Transverse colon (tissue), 4 donors: ENCODE results near the gene MDN1.

Experiments used
- POLR2A ChIP-seq: fragments of 450-650 bp; IDR thresholded peaks from one replicate; pipeline ENCODE4 v1.6.1; 2016; ENCODE audit warnings: antibody characterized with exemption, mild to moderate bottlenecking, moderate library complexity
- POLR2AphosphoS5 ChIP-seq, 3 donors: sonication (generic); formaldehyde crosslinking; IDR thresholded peaks; one replicate each; pipeline ENCODE4 v1.6.1; 2016; ENCODE audit warnings: antibody characterized with exemption in 3 of 3
- TF ChIP-seq, protein P1 (sequence below), 5 experiments: fragments of 200-600 bp in 3 of 5; fragments of 450-650 bp in 2 of 5; sonication (generic) in 3 of 5; IDR thresholded peaks; 1 replicate in 2 of 5; 2 replicates in 3 of 5; pipeline ENCODE4 v1.5.1; 2016 to 2017; ENCODE audit warnings: antibody characterized with exemption in 5 of 5, inconsistent platforms in 3 of 5, mild to moderate bottlenecking in 2 of 5, moderate library complexity in 1 of 5

DNA sequence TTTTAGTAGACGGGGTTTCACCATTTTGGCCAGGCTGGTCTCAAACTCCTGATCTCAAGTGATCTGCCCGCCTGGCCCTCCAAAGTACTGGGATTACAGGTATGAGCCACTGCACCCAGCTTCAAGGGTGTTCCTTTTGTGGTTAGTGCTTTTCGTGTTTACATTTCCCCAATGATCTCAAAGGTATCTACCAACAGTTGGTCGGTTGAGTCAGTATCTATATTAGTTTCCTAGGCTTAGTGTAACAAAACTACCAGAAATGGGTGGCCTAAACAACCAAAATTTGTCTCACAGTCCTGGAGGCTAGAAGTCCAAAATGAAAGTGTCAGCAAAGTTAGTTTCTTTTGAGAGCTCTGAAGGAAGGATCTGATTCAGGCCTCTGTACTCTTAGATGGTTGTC lies 40.1 kb upstream of the MDN1 start:
- TF ChIP-seq, protein P1, sequence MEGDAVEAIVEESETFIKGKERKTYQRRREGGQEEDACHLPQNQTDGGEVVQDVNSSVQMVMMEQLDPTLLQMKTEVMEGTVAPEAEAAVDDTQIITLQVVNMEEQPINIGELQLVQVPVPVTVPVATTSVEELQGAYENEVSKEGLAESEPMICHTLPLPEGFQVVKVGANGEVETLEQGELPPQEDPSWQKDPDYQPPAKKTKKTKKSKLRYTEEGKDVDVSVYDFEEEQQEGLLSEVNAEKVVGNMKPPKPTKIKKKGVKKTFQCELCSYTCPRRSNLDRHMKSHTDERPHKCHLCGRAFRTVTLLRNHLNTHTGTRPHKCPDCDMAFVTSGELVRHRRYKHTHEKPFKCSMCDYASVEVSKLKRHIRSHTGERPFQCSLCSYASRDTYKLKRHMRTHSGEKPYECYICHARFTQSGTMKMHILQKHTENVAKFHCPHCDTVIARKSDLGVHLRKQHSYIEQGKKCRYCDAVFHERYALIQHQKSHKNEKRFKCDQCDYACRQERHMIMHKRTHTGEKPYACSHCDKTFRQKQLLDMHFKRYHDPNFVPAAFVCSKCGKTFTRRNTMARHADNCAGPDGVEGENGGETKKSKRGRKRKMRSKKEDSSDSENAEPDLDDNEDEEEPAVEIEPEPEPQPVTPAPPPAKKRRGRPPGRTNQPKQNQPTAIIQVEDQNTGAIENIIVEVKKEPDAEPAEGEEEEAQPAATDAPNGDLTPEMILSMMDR (IDR thresholded peaks at IDR 0.05), result no peak
- TF ChIP-seq POLR2AphosphoS5 (IDR thresholded peaks at IDR 0.05) (no peak), POLR2A (no peak)
